PC-3 (cell line): ENCODE measurements around the gene CLIC1.

Source experiments
- EZH2 ChIP-seq: fragments of 300-600 bp; sonication (generic); IDR thresholded peaks from one replicate; pipeline ENCODE4 v1.6.1; 2017; ENCODE audit warnings: antibody characterized with exemption, mild to moderate bottlenecking, low read length; ENCODE audit not compliant: unreplicated experiment
- EZH2phosphoT487 ChIP-seq: fragments of 300-600 bp; sonication (generic); IDR thresholded peaks from 2 replicates; pipeline ENCODE4 v1.6.1; 2018; ENCODE audit warnings: mild to moderate bottlenecking, antibody characterized with exemption, low read length, borderline replicate concordance
- TF ChIP-seq, protein P1 (sequence below): fragments of 300-600 bp; sonication (generic); conservative IDR thresholded peaks from 2 replicates; pipeline ENCODE4 v1.5.1; 2017; ENCODE audit warnings: antibody characterized with exemption, low read depth, mild to moderate bottlenecking, low read length

DNA sequence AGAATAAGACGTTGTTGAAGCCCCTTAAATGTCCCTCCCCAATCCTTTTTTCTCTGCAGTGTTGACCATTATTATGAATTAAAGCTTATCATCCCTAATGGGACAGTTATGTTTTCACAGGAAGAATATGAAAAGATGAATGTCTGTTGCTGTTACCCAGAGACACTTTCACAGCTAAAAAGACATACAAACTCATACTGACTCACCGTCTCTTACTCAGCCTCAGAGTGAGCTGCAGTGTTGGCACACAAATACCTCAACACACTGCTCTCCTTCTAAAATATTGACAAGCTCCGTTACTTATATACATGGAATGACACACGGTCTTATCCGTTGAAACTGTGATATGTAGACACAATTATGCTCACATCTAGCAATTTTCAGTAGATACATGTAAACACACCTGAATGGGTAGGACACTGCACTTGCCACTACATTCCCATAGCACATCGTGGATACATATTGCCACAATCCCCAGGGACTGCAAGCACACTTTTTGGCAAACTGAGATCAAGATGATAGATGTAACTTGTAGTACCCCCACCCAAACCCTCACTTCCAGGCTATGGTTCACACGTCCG, 16.5 kb upstream of the CLIC1 start:
- TF ChIP-seq, protein P1, sequence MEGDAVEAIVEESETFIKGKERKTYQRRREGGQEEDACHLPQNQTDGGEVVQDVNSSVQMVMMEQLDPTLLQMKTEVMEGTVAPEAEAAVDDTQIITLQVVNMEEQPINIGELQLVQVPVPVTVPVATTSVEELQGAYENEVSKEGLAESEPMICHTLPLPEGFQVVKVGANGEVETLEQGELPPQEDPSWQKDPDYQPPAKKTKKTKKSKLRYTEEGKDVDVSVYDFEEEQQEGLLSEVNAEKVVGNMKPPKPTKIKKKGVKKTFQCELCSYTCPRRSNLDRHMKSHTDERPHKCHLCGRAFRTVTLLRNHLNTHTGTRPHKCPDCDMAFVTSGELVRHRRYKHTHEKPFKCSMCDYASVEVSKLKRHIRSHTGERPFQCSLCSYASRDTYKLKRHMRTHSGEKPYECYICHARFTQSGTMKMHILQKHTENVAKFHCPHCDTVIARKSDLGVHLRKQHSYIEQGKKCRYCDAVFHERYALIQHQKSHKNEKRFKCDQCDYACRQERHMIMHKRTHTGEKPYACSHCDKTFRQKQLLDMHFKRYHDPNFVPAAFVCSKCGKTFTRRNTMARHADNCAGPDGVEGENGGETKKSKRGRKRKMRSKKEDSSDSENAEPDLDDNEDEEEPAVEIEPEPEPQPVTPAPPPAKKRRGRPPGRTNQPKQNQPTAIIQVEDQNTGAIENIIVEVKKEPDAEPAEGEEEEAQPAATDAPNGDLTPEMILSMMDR, result no peak
- TF ChIP-seq EZH2phosphoT487, result no peak
- no peak for TF ChIP-seq EZH2
